Smooth muscle cell (in vitro differentiated cells): ENCODE measurements around the gene CDC27. TPM values are rescaled to one million over a fixed set of nuclear protein-coding genes. Genes with fewer than 3 reads are reported as not detected.

Experiments used
- DNase-seq: peaks from one replicate; lab custom pipeline; 2025; ENCODE audit not compliant: unreplicated experiment; lab: John Stamatoyannopoulos, UW
- H2AFZ ChIP-seq: fragments of 200-600 bp; sonication (generic); 2 replicates; pipeline ENCODE4 v1.6.0; 2016; ENCODE audit warnings: antibody characterized with exemption, low read depth, mild to moderate bottlenecking
- H3F3A ChIP-seq: fragments of 200-600 bp; sonication (generic); 2 replicates; pipeline ENCODE4 v1.6.0; 2017; ENCODE audit warnings: antibody characterized with exemption, low read depth
- H3K27ac ChIP-seq: fragments of 200-600 bp; sonication (generic); 2 replicates; pipeline ENCODE4 v1.5.1; 2016; ENCODE audit warnings: low read depth, mild to moderate bottlenecking
- H3K27me3 ChIP-seq: fragments of 200-600 bp; sonication (generic); 2 replicates; pipeline ENCODE4 v1.6.1; 2016; ENCODE audit warnings: low read depth, mild to moderate bottlenecking
- H3K36me3 ChIP-seq: fragments of 200-600 bp; sonication (generic); 2 replicates; pipeline ENCODE4 v1.5.1; 2016; ENCODE audit warnings: low read depth
- H3K4me1 ChIP-seq: fragments of 200-600 bp; sonication (generic); 2 replicates; pipeline ENCODE4 v1.5.1; 2016; ENCODE audit warnings: low read depth
- H3K4me2 ChIP-seq: fragments of 200-600 bp; sonication (generic); 2 replicates; pipeline ENCODE4 v1.6.0; 2016; ENCODE audit warnings: mild to moderate bottlenecking
- H3K4me3 ChIP-seq: fragments of 200-600 bp; sonication (generic); 2 replicates; pipeline ENCODE4 v1.5.1; 2016; ENCODE audit warnings: mild to moderate bottlenecking
- H3K79me2 ChIP-seq: fragments of 200-600 bp; sonication (generic); 2 replicates; pipeline ENCODE4 v1.6.0; 2016; ENCODE audit warnings: low read depth, mild to moderate bottlenecking
- H3K9ac ChIP-seq: fragments of 200-600 bp; sonication (generic); 2 replicates; pipeline ENCODE4 v1.6.0; 2016; ENCODE audit warnings: low read depth
- H3K9me3 ChIP-seq: fragments of 200-600 bp; sonication (generic); replicated peaks from 2 replicates; pipeline ENCODE4 v1.5.1; 2016; ENCODE audit warnings: low read depth
- H4K20me1 ChIP-seq: fragments of 200-600 bp; sonication (generic); 2 replicates; pipeline ENCODE4 v1.6.0; 2016; ENCODE audit warnings: low read depth
- CTCF ChIP-seq: fragments of 200-600 bp; sonication (generic); IDR thresholded peaks from 2 replicates; pipeline ENCODE4 v1.5.1; 2017; ENCODE audit warnings: borderline replicate concordance, mild to moderate bottlenecking, antibody characterized with exemption; ENCODE audit not compliant: insufficient read depth, poor library complexity, severe bottlenecking
- WGBS: methylation state at CpG from one replicate; pipeline ENCODE4 v1.1.7; 2016; ENCODE audit warnings: low lambda C conversion rate; 5-methylcytosine and 5-hydroxymethylcytosine counted together
- polyA plus RNA-seq: library from polyadenylated mRNA; unstranded; fragments of >200 nt; fragmentation: Nextera tagmentation; extraction: Ambion mirVana; gene quantifications from 2 replicates; pipeline ENCODE4 v1.2.1, GENCODE V29; 2016
- total RNA-seq: library from RNA; depleted of rRNA; stranded (reverse); fragments of >200 nt; gene quantifications from 2 replicates; pipeline ENCODE4 v1.2.3, GENCODE V29; 2014

The CDC27 gene
- total and polyA plus RNA-seq, 2 experiments from 2014 or later = 53.1 to 101 TPM

- Histone ChIP-seq H3F3A (peaks cover 8% of the 10 kb centered on the region), H3K9me3 (no peaks in the 10 kb centered on the region), H3K9ac (no peak overlapping the region), H3K27me3 (no peaks in the 10 kb centered on the region), H3K27ac (no peak overlapping the region), H3K36me3 (no peaks in the 10 kb centered on the region), H3K79me2 (no peaks in the 10 kb centered on the region), H3K4me1 (peaks cover 8% of the 10 kb centered on the region), H3K4me2 (no peak overlapping the region), H3K4me3 (no peak overlapping the region), H2AFZ (peak overlapping the region; percentile 13), H4K20me1 (no peaks in the 10 kb centered on the region)
- TF ChIP-seq CTCF = no peak
- 74% methylated on average over 3 of the region's 3 CpGs for WGBS
- DNase-seq = no peak
Observed at GRCh38 chr17:47210105-47210504, 21.0 kb upstream of the CDC27 start.

GRCh38 chr17:47209499-47209898 is 20.4 kb upstream of the CDC27 start:
- no peak for TF ChIP-seq CTCF
- H4K20me1 ChIP-seq = no peaks in the 10 kb centered on the region
- no peaks in the 10 kb centered on the region for H3K9me3 ChIP-seq
- peaks cover 13% of the 10 kb centered on the region for H3K4me1 ChIP-seq
- WGBS = 98% methylated on average over 3 of the region's 3 CpGs
- DNase-seq = no peak
- H3K36me3 ChIP-seq = no peaks in the 10 kb centered on the region
- no peak overlapping the region for H3K4me2 ChIP-seq
- no peak overlapping the region for H3K9ac ChIP-seq
- no peak overlapping the region for H3K27ac ChIP-seq
- H3K27me3 ChIP-seq = no peaks in the 10 kb centered on the region
- H3K4me3 ChIP-seq = no peak overlapping the region
- peak overlapping the region; percentile 31 for H2AFZ ChIP-seq
- H3K79me2 ChIP-seq = no peaks in the 10 kb centered on the region
- H3F3A ChIP-seq = peaks cover 9% of the 10 kb centered on the region

- no peak for TF ChIP-seq CTCF
- H3K27me3 ChIP-seq = no peaks in the 10 kb centered on the region
- H3K4me3 ChIP-seq = no peak within 1 kb of the TSS
- no peaks in the 10 kb centered on the region for H3K9me3 ChIP-seq
- H3F3A ChIP-seq = peaks cover 15% of the 10 kb centered on the region
- peak within 1 kb of the TSS; percentile 31 for H2AFZ ChIP-seq
- DNase-seq = no peak
- no peaks in the 10 kb centered on the region for H3K36me3 ChIP-seq
- peak within 1 kb of the TSS; percentile 5 for H3K4me2 ChIP-seq
- no peaks in the 10 kb centered on the region for H4K20me1 ChIP-seq
- H3K4me1 ChIP-seq = peaks cover 13% of the 10 kb centered on the region
- H3K27ac ChIP-seq = no peak within 1 kb of the TSS
- no peak within 1 kb of the TSS for H3K9ac ChIP-seq
- 44% methylated on average over 6 of the region's 6 CpGs for WGBS
- no peaks in the 10 kb centered on the region for H3K79me2 ChIP-seq
Observed at GRCh38 chr17:47208744-47209488, 19.8 kb upstream of the CDC27 start, which contains the start of gene MYL4. TSS of gene MYL4 (plus strand) at chr17:47209348. CDS start at chr17:47209423, 75 bp downstream.
